Hippocampal formation (tissue), 2 donors: ENCODE results near the gene ATRNL1.
"Not testable (repeated sequence)": the region's sequence is repeated elsewhere in the genome, so short reads cannot be mapped to it uniquely, and the experiment has no call there.

Experiments used
- DNase-seq, 2 donors: peaks; one replicate each; lab custom pipeline; 2025; lab: John Stamatoyannopoulos, UW

ATRNL1 gene

GRCh38 chr10:115747811-115748210 is 654.6 kb downstream of the ATRNL1 start:
- no peak for DNase-seq

GRCh38 chr10:115758488-115758887 is 665.3 kb downstream of the ATRNL1 start:
- not testable (repeated sequence) for DNase-seq

- DNase-seq: no peak
Measured at GRCh38 chr10:115760131-115760530, 667.0 kb downstream of the ATRNL1 start.

GRCh38 chr10:115761166-115761565 is 668.0 kb downstream of the ATRNL1 start:
- no peak for DNase-seq

GRCh38 chr10:115762029-115762428 is 668.9 kb downstream of the ATRNL1 start:
- no peak for DNase-seq

GRCh38 chr10:115771755-115772154 is 678.6 kb downstream of the ATRNL1 start:
- DNase-seq: no peak

GRCh38 chr10:115772606-115773005 is 679.4 kb downstream of the ATRNL1 start:
- DNase-seq: no peak

GRCh38 chr10:115773832-115774231 is 680.7 kb downstream of the ATRNL1 start:
- DNase-seq: no peak

GRCh38 chr10:115774721-115775120 is 681.6 kb downstream of the ATRNL1 start:
- DNase-seq: no peak

- no peak for DNase-seq
Measured at GRCh38 chr10:115777646-115778045, 684.5 kb downstream of the ATRNL1 start.

GRCh38 chr10:115790220-115790619 is 697.1 kb downstream of the ATRNL1 start:
- DNase-seq: no peak

GRCh38 chr10:115795964-115796363 is 702.8 kb downstream of the ATRNL1 start:
- no peak for DNase-seq

- no peak for DNase-seq
Measured at GRCh38 chr10:115801457-115801856, 708.3 kb downstream of the ATRNL1 start.

GRCh38 chr10:115801992-115802391 is 708.8 kb downstream of the ATRNL1 start:
- no peak for DNase-seq

GRCh38 chr10:115802911-115803310 is 709.7 kb downstream of the ATRNL1 start:
- no peak for DNase-seq

- DNase-seq: no peak
Measured at GRCh38 chr10:115814542-115814941, 721.4 kb downstream of the ATRNL1 start.

- DNase-seq: no peak
Measured at GRCh38 chr10:115818012-115818411, 724.8 kb downstream of the ATRNL1 start.

GRCh38 chr10:115826396-115826795 is 733.2 kb downstream of the ATRNL1 start:
- no peak for DNase-seq

- no peak for DNase-seq
Measured at GRCh38 chr10:115827231-115828009, 734.3 kb downstream of the ATRNL1 start.

- not testable (repeated sequence) for DNase-seq
Measured at GRCh38 chr10:115828182-115828581, 735.0 kb downstream of the ATRNL1 start.

GRCh38 chr10:115829521-115830205 is 736.5 kb downstream of the ATRNL1 start:
- DNase-seq: peak in 1 of 2 donors; percentile 13

GRCh38 chr10:115830265-115830970 is 737.3 kb downstream of the ATRNL1 start:
- no peak for DNase-seq

GRCh38 chr10:115831016-115831415 is 737.9 kb downstream of the ATRNL1 start:
- DNase-seq: no peak
